Measurements from ENCODE around the gene KRT9. TPM values are rescaled to one million over a fixed set of nuclear protein-coding genes. Genes with fewer than 3 reads are reported as not detected.

KRT9 gene
- polyA plus RNA-seq, 3 donors = not detected

- Histone ChIP-seq H4K20me1 (ENCODE audit: insufficient read depth, low read length) (no peaks in the 10 kb centered on the region), H3K4me3 (replicated peaks in 1 of 3; ENCODE audit: low read depth in 2 of 3, low read length in 3 of 3) (no peak overlapping the region), H3K27me3 (ENCODE audit: control insufficient read depth in 2 of 2, insufficient read depth in 2 of 2, low read length in 2 of 2) (peaks cover 2% of the 10 kb centered on the region in 2 donors), H3K79me2 (ENCODE audit: insufficient read depth, low read length) (no peaks in the 10 kb centered on the region), H3K9me3 (replicated peaks in 1 of 2; ENCODE audit: control insufficient read depth in 1 of 2, insufficient read depth in 1 of 2, low read length in 2 of 2) (no peaks in the 10 kb centered on the region), H2AFZ (ENCODE audit: insufficient read depth, low read depth, low read length, poor library complexity, severe bottlenecking) (no peak overlapping the region), H3K27ac (ENCODE audit: low read depth in 1 of 2, low read length in 2 of 2) (no peak overlapping the region), H3K9ac (ENCODE audit: insufficient read depth, low read length, poor library complexity, severe bottlenecking) (no peak overlapping the region), H3K36me3 (replicated peaks in 1 of 2; ENCODE audit: control insufficient read depth in 1 of 2, insufficient read depth in 2 of 2, low read length in 2 of 2) (no peaks in the 10 kb centered on the region), H3K4me1 (ENCODE audit: control insufficient read depth in 1 of 2, insufficient read depth in 2 of 2, low read length in 2 of 2) (no peaks in the 10 kb centered on the region), H3K4me2 (replicated peaks; ENCODE audit: extremely low read depth, low read length, poor library complexity, severe bottlenecking) (no peak overlapping the region)
- no peaks in the 10 kb centered on the region for H3K36me3 Mint-ChIP-seq
- TF ChIP-seq CTCF (IDR thresholded peaks at IDR 0.05) = no peak
- H3K9me3 Mint-ChIP-seq = no peaks in the 10 kb centered on the region
- no peak overlapping the region for H3K27ac Mint-ChIP-seq
- WGBS (ENCODE audit: insufficient coverage) = 91% methylated on average over 8 of the region's 9 CpGs
- no peak for DNase-seq
- no peak overlapping the region for H3K4me3 Mint-ChIP-seq
- no peaks in the 10 kb centered on the region for H3K4me1 Mint-ChIP-seq
- intact Hi-C loops (cut with micrococcal nuclease) = no loop called here
- H3K27me3 Mint-ChIP-seq (ENCODE audit: low read depth in 3 of 3) = peaks cover 6 to 12% (median 9%) of the 10 kb centered on the region in 3 donors
These were observed 14.9 kb downstream of the KRT9 start for GRCh38 chr17:41556931-41557330.

- Histone ChIP-seq H3K27ac (ENCODE audit: low read depth in 1 of 2, low read length in 2 of 2) (no peak overlapping the region), H3K4me3 (replicated peaks in 1 of 3; ENCODE audit: low read depth in 2 of 3, low read length in 3 of 3) (no peak overlapping the region), H4K20me1 (ENCODE audit: insufficient read depth, low read length) (no peaks in the 10 kb centered on the region), H3K36me3 (replicated peaks in 1 of 2; ENCODE audit: control insufficient read depth in 1 of 2, insufficient read depth in 2 of 2, low read length in 2 of 2) (no peaks in the 10 kb centered on the region), H3K79me2 (ENCODE audit: insufficient read depth, low read length) (no peaks in the 10 kb centered on the region), H2AFZ (ENCODE audit: insufficient read depth, low read depth, low read length, poor library complexity, severe bottlenecking) (no peak overlapping the region), H3K27me3 (ENCODE audit: control insufficient read depth in 2 of 2, insufficient read depth in 2 of 2, low read length in 2 of 2) (peaks cover 2% of the 10 kb centered on the region in 2 donors), H3K4me1 (ENCODE audit: control insufficient read depth in 1 of 2, insufficient read depth in 2 of 2, low read length in 2 of 2) (no peaks in the 10 kb centered on the region), H3K9ac (ENCODE audit: insufficient read depth, low read length, poor library complexity, severe bottlenecking) (no peak overlapping the region), H3K4me2 (replicated peaks; ENCODE audit: extremely low read depth, low read length, poor library complexity, severe bottlenecking) (no peak overlapping the region), H3K9me3 (replicated peaks in 1 of 2; ENCODE audit: control insufficient read depth in 1 of 2, insufficient read depth in 1 of 2, low read length in 2 of 2) (no peaks in the 10 kb centered on the region)
- Mint-ChIP-seq H3K4me3 (no peak overlapping the region), H3K27me3 (ENCODE audit: low read depth in 3 of 3) (peaks cover 3 to 11% (median 5%) of the 10 kb centered on the region in 3 donors), H3K36me3 (no peaks in the 10 kb centered on the region), H3K27ac (no peak overlapping the region), H3K9me3 (no peaks in the 10 kb centered on the region), H3K4me1 (no peaks in the 10 kb centered on the region)
- TF ChIP-seq CTCF (IDR thresholded peaks at IDR 0.05) = no peak
- no peak for DNase-seq
- intact Hi-C loops (cut with micrococcal nuclease) = no loop called here
- 90% methylated on average over 4 of the region's 5 CpGs for WGBS (ENCODE audit: insufficient coverage)
These were observed 15.6 kb downstream of the KRT9 start for GRCh38 chr17:41556306-41556705.

All from CD14-positive monocyte (primary cell).